ENCODE results near the gene NGF.

DNA sequence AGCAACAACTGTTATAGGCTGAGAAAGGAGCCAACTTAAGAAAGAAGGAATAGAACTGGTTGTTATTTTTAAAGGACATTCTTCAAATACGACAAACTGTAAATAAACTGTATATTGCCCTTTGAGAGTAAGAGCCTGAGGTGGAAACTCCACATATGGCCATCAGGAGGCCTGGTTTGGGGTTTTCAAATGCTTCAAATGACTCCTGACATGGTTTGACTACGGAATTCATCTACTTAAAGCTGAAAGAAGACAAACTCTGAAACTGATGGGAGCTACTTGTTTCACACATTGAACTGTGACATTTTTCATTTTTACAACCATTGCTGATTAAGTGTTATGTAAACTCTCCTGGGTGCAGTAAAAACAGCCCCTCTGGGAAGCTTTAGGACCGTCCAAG is 59.8 kb downstream of the NGF start:
- TF ChIP-seq EZH2phosphoT487 (IDR thresholded peaks at IDR 0.05; ENCODE audit: borderline replicate concordance) (no peak), CTCF (conservative IDR thresholded peaks at IDR 0.05; ENCODE audit: low read length) (no peak)
